Gastroesophageal sphincter (tissue), 4 donors: ENCODE data around the gene MBTPS1. TPM values are rescaled to one million over a fixed set of nuclear protein-coding genes. Genes with fewer than 3 reads are reported as not detected.

Source experiments
- ATAC-seq: fragments of 150-250 bp; one replicate; pipeline ENCODE4 v1.9.1; 2016; ENCODE audit warnings: mild to moderate bottlenecking, moderate library complexity
- H3K27ac ChIP-seq, 4 donors: fragments of 200-600 bp; sonication (generic) in 3 of 4; 1 replicate in 3 of 4; 2 replicates in 1 of 4; pipeline ENCODE4 v1.5.1; 2016 to 2019
- H3K27me3 ChIP-seq: fragments of 200-600 bp; sonication (generic); one replicate; pipeline ENCODE4 v1.5.1; 2019
- H3K36me3 ChIP-seq, 2 donors: fragments of 200-600 bp; sonication (generic); one replicate each; pipeline ENCODE4 v1.5.1; 2019; ENCODE audit warnings: control low read depth in 1 of 2
- H3K4me1 ChIP-seq, 3 donors: fragments of 200-600 bp; sonication (generic); 1 replicate in 2 of 3; 2 replicates in 1 of 3; pipeline ENCODE4 v1.5.1; 2016 to 2019; ENCODE audit warnings: control low read depth in 2 of 3
- H3K4me3 ChIP-seq, 2 donors: fragments of 200-600 bp; sonication (generic); one replicate each; pipeline ENCODE4 v1.5.1; 2019; ENCODE audit warnings: mild to moderate bottlenecking in 1 of 2, moderate library complexity in 1 of 2
- H3K9me3 ChIP-seq, 3 donors: fragments of 200-600 bp; sonication (generic); one replicate each; pipeline ENCODE4 v1.5.1; 2017 to 2019; ENCODE audit warnings: control low read depth in 2 of 3
- EP300 ChIP-seq: sonication (generic); formaldehyde crosslinking; IDR thresholded peaks from one replicate; pipeline ENCODE4 v1.6.1; 2017; ENCODE audit warnings: antibody characterized with exemption, mild to moderate bottlenecking
- POLR2A ChIP-seq, 2 donors: fragments of 450-650 bp; IDR thresholded peaks; one replicate each; pipeline ENCODE4 v1.6.1; 2017; ENCODE audit warnings: antibody characterized with exemption in 2 of 2, mild to moderate bottlenecking in 2 of 2, moderate library complexity in 1 of 2
- POLR2AphosphoS5 ChIP-seq: sonication (generic); formaldehyde crosslinking; IDR thresholded peaks from one replicate; pipeline ENCODE4 v1.6.1; 2017; ENCODE audit warnings: antibody characterized with exemption
- WGBS, 2 donors: methylation state at CpG; one replicate each; pipeline ENCODE4 v1.1.5; 2018; ENCODE audit warnings: low coverage in 1 of 2; 5-methylcytosine and 5-hydroxymethylcytosine counted together
- total RNA-seq, 4 donors: library from RNA; depleted of rRNA; stranded (reverse); fragments of >200 nt; gene quantifications; one replicate each; pipeline ENCODE4 v1.1.0, GENCODE V29; 2016
- TF ChIP-seq, protein P1 (sequence below), 4 experiments: fragments of 200-600 bp in 2 of 4; fragments of 450-650 bp in 2 of 4; sonication (generic) in 1 of 4; IDR thresholded peaks; one replicate each; pipeline ENCODE4 v1.5.1; 2017 to 2019; ENCODE audit warnings: antibody characterized with exemption in 4 of 4, mild to moderate bottlenecking in 2 of 4, moderate library complexity in 2 of 4

MBTPS1 gene
- total RNA-seq, 4 donors from 2014 or later, result 84.0 to 98.6 (median 90.9) TPM

DNA sequence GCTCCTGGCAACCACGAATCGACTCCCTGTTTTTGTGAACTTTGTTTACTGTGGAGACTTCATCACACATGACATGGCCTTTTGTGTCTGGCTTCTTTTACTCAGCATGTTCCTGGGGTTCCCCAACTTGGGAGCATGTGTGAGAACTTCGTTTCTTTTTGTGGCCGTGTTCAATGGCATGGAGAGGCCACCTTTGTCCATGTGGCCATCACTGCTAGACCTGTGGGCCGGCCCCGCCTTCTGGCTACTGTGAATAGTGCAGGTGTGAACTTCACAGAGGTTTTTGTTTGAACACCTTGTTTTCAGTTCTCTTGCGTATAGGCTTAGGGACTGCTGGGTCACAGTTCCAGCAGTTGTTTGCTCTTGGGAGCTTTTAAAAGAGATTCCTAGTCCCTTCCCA lies 68.5 kb downstream of the MBTPS1 start:
- no peak overlapping the region for H3K4me3 ChIP-seq
- no peak for TF ChIP-seq POLR2A (IDR thresholded peaks at IDR 0.05)
- TF ChIP-seq EP300, result no peak
- TF ChIP-seq POLR2AphosphoS5, result no peak
- TF ChIP-seq, protein P1, sequence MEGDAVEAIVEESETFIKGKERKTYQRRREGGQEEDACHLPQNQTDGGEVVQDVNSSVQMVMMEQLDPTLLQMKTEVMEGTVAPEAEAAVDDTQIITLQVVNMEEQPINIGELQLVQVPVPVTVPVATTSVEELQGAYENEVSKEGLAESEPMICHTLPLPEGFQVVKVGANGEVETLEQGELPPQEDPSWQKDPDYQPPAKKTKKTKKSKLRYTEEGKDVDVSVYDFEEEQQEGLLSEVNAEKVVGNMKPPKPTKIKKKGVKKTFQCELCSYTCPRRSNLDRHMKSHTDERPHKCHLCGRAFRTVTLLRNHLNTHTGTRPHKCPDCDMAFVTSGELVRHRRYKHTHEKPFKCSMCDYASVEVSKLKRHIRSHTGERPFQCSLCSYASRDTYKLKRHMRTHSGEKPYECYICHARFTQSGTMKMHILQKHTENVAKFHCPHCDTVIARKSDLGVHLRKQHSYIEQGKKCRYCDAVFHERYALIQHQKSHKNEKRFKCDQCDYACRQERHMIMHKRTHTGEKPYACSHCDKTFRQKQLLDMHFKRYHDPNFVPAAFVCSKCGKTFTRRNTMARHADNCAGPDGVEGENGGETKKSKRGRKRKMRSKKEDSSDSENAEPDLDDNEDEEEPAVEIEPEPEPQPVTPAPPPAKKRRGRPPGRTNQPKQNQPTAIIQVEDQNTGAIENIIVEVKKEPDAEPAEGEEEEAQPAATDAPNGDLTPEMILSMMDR (IDR thresholded peaks at IDR 0.05), result no peak
- no peak for ATAC-seq
- H3K9me3 ChIP-seq, result no peaks in the 10 kb centered on the region
- 46 to 77% methylated on average over 5 to 6 of the region's 7 CpGs for WGBS, 2 donors
- H3K27ac ChIP-seq, result no peak overlapping the region
- H3K4me1 ChIP-seq, result peaks cover 0 to 8% (median 0%) of the 10 kb centered on the region in 3 donors
- peaks cover 0 to 59% of the 10 kb centered on the region in 2 donors for H3K36me3 ChIP-seq
- peaks cover 2% of the 10 kb centered on the region for H3K27me3 ChIP-seq

DNA sequence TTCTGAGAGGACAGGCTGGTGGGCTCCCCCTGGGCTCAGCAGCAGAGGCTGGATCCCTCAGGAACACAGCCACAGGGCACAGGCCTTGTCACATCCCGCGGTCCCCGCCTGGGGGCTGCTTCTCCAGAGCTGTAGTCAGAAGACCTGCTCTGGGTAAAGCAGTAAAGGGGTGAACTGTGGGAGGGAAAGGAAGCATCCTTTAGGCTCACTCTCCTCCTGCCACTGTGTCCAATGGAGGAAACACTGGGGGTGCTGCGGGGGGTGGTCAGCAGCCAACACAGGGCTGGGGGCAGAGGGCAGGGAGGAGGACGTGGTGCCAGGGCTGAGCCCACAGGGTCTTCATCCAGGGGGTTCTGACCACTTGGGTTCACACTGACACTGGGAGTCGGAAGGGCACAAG lies 69.1 kb downstream of the MBTPS1 start:
- peaks cover 0 to 8% (median 0%) of the 10 kb centered on the region in 3 donors for H3K4me1 ChIP-seq
- TF ChIP-seq, protein P1 (IDR thresholded peaks at IDR 0.05), result no peak
- TF ChIP-seq POLR2AphosphoS5 (no peak), POLR2A (IDR thresholded peaks at IDR 0.05) (no peak), EP300 (no peak)
- no peaks in the 10 kb centered on the region for H3K9me3 ChIP-seq
- H3K36me3 ChIP-seq, result peaks cover 0 to 52% of the 10 kb centered on the region in 2 donors
- ATAC-seq, result no peak
- H3K4me3 ChIP-seq, result no peak overlapping the region
- WGBS, 2 donors, result 84% methylated on average over 2 of the region's 6 CpGs; no CpG with 5 or more reads in 1 of the 2 donors
- H3K27me3 ChIP-seq, result peaks cover 9% of the 10 kb centered on the region
- H3K27ac ChIP-seq, result no peak overlapping the region

DNA sequence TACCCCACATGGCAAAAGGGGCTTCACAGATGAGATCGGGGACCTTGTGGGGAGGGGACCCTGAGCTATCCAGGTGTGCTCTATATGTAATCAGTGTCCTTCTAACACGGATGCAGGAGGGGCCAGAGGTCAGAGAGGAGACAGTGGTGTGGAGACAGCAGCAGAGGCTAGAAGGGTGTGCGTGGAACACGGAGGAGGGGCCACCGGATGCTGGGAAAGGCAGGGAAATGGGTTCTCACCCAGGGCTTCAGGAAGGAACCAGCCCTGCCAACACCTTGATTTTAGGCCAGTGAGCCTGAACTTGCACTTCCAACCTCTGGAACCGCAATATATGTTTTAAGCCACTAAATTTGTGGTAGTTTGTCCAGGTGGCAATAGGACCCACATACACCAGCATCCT lies 69.5 kb downstream of the MBTPS1 start:
- no peak overlapping the region for H3K27ac ChIP-seq
- no peaks in the 10 kb centered on the region for H3K9me3 ChIP-seq
- 88% methylated on average over 4 to 6 of the region's 6 CpGs for WGBS, 2 donors
- peaks cover 13% of the 10 kb centered on the region for H3K27me3 ChIP-seq
- ATAC-seq, result no peak
- H3K4me3 ChIP-seq, result no peak overlapping the region
- H3K4me1 ChIP-seq, result peaks cover 0 to 8% (median 0%) of the 10 kb centered on the region in 3 donors
- TF ChIP-seq EP300 (no peak), POLR2AphosphoS5 (no peak), POLR2A (IDR thresholded peaks at IDR 0.05) (no peak)
- TF ChIP-seq, protein P1 (IDR thresholded peaks at IDR 0.05), result no peak
- H3K36me3 ChIP-seq, result peaks cover 0 to 48% of the 10 kb centered on the region in 2 donors

DNA sequence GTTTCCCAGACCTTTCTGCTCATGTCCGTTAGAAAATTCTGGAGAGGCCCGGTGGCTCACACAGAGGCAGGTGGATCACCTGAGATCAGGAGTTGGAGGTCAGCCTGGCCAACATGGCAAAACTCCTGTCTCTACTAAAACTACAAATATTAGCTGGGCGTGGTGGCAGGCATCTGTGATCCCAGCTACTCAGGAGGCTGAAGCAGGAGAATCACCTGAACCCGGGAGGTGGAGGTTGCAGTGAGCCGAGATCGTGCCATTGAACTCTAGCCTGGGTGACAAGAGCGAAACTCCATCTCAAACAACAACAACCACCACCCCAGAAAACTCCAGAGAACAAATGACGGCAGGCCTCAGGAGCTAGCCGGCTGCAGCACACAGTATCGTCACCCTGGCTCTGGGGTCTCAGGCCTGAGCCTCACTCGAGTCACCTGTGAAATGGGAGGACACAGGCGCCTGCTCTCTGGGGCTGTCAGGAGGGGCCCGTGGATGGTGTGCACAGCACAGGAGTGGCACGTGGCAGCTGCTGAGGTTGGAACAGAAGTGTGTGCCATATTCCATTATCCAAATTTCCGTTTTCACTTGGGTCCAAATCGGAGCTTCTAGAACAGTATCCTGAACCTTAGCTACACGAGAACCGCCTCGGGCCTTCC lies 70.8 kb downstream of the MBTPS1 start:
- no peak for ATAC-seq
- WGBS, 2 donors, result 86 to 100% methylated on average over 2 to 8 of the region's 19 CpGs
- no peak overlapping the region for H3K27ac ChIP-seq

More for the DNA sequence above, 70.8 kb downstream of the MBTPS1 start:
- H3K9me3 ChIP-seq, result no peaks in the 10 kb centered on the region
- H3K36me3 ChIP-seq, result peaks cover 0 to 37% of the 10 kb centered on the region in 2 donors
- H3K4me1 ChIP-seq, result peaks cover 0 to 8% (median 0%) of the 10 kb centered on the region in 3 donors
- TF ChIP-seq POLR2A (IDR thresholded peaks at IDR 0.05) (no peak), POLR2AphosphoS5 (no peak), EP300 (no peak)
- TF ChIP-seq, protein P1 (IDR thresholded peaks at IDR 0.05), result no peak
- peaks cover 16% of the 10 kb centered on the region for H3K27me3 ChIP-seq
- no peak overlapping the region for H3K4me3 ChIP-seq
